GM12878 (cell line): ENCODE data around the gene PRKAR1A. TPM values are rescaled to one million over a fixed set of nuclear protein-coding genes. Genes with fewer than 3 reads are reported as not detected.

Source experiments
- ATAC-seq: fragments of 200-7000 bp; cut with Tn5 transposase; 3 replicates; pipeline ENCODE4 v1.9.1; 2020; ENCODE audit warnings: mild to moderate bottlenecking, moderate library complexity
- BruUV-seq: library from RNA; stranded (reverse); fragments of 400-500 nt; replicated peaks from 2 replicates; lab custom pipeline; 2021; lab: Mats Ljungman, UMichigan
- CTCF ChIA-PET: fragments of 300-600 bp; sonication (Branson Sonifier 250); formaldehyde crosslinking; extraction: SDS; loops from one replicate; lab custom pipeline; 2021; ENCODE audit warnings: inconsistent platforms; lab: Yijun Ruan, JAX
- POLR2A ChIA-PET: fragments of 350-600 bp; formaldehyde crosslinking; extraction: SDS; loops from one replicate; lab custom pipeline; 2021; ENCODE audit warnings: inconsistent platforms; lab: Charles Lee
- RAD21 ChIA-PET: fragments of 300-600 bp; sonication (Branson Sonifier 250); formaldehyde crosslinking; loops from one replicate; lab custom pipeline; 2023; ENCODE audit warnings: antibody characterized with exemption; ENCODE audit not compliant: unreplicated experiment; lab: Charles Lee
- SMC1A ChIA-PET: fragments of 300-600 bp; sonication (Branson Sonifier 250); formaldehyde crosslinking; loops from one replicate; lab custom pipeline; 2023; ENCODE audit not compliant: unreplicated experiment, uncharacterized antibody; lab: Charles Lee
- DNase-seq: peaks from one replicate; pipeline ENCODE4 v3.0.0-alpha.2; 2011; ENCODE audit warnings: low read depth, low spot score
- FAIRE-seq: peaks from 3 replicates; lab custom pipeline; 2011; peaks lifted over from hg19 to GRCh38; lab: Jason Lieb, UNC
- H2AFZ ChIP-seq: 2 replicates; pipeline ENCODE4 v1.6.0; 2011; ENCODE audit warnings: low read depth, low read length, control low read depth; ENCODE audit not compliant: control insufficient read depth
- H3K27ac ChIP-seq: 2 replicates; pipeline ENCODE4 v1.5.1; 2011; ENCODE audit warnings: control low read depth; ENCODE audit not compliant: control insufficient read depth, insufficient read depth
- H3K27me3 ChIP-seq, 2 experiments: replicated peaks in 1 of 2; 2 replicates each; pipeline versions ENCODE4 v1.6.0 to v1.6.1; 2011; ENCODE audit warnings: low read length in 1 of 2; ENCODE audit not compliant: control insufficient read depth in 2 of 2, insufficient read depth in 2 of 2
- H3K36me3 ChIP-seq, 2 experiments: 2 replicates each; pipeline ENCODE4 v1.5.1; 2011; ENCODE audit warnings: low read length in 1 of 2; ENCODE audit not compliant: control insufficient read depth in 2 of 2, insufficient read depth in 2 of 2
- H3K4me1 ChIP-seq: 2 replicates; pipeline ENCODE4 v1.6.1; 2011; ENCODE audit warnings: mild to moderate bottlenecking, low read length, moderate library complexity, mixed read lengths; ENCODE audit not compliant: control insufficient read depth, insufficient read depth
- H3K4me2 ChIP-seq: 2 replicates; pipeline ENCODE4 v1.6.0; 2011; ENCODE audit warnings: control low read depth; ENCODE audit not compliant: control insufficient read depth, insufficient read depth
- H3K4me3 ChIP-seq: fragments of 200-600 bp; sonication (generic); 2 replicates; pipeline ENCODE4 v1.5.1; 2016
- H3K79me2 ChIP-seq: 2 replicates; pipeline ENCODE4 v1.6.0; 2011; ENCODE audit warnings: low read length; ENCODE audit not compliant: control insufficient read depth, insufficient read depth
- H3K9ac ChIP-seq: 2 replicates; pipeline ENCODE4 v1.8.0; 2011; ENCODE audit warnings: low read length, control low read depth, mixed read lengths; ENCODE audit not compliant: control insufficient read depth, insufficient read depth
- H3K9me3 ChIP-seq: replicated peaks from 3 replicates; pipeline ENCODE4 v1.5.1; 2011; ENCODE audit warnings: mild to moderate bottlenecking, low read length; ENCODE audit not compliant: control insufficient read depth, insufficient read depth
- H4K20me1 ChIP-seq: 2 replicates; pipeline ENCODE4 v1.6.0; 2011; ENCODE audit not compliant: control insufficient read depth, insufficient read depth
- MXI1 ChIP-seq: fragments of 150-350 bp; IDR thresholded peaks from 2 replicates; pipeline ENCODE4 v1.6.1; 2011; ENCODE audit warnings: low read depth, mild to moderate bottlenecking, inconsistent platforms, low read length, improper control_type of control experiment
- PAX8 ChIP-seq: fragments of 450-650 bp; IDR thresholded peaks from 2 replicates; pipeline ENCODE4 v1.6.1; 2017; ENCODE audit warnings: mild to moderate bottlenecking, moderate library complexity
- RAD21 ChIP-seq: IDR thresholded peaks from 2 replicates; pipeline ENCODE4 v1.6.1; 2011; ENCODE audit warnings: mild to moderate bottlenecking, low read depth, low read length, moderate library complexity; ENCODE audit not compliant: insufficient read depth
- SMC3 ChIP-seq: IDR thresholded peaks from 2 replicates; pipeline ENCODE4 v1.6.1; 2011; ENCODE audit warnings: low read length, improper control_type of control experiment, borderline replicate concordance
- SREBF1 ChIP-seq: IDR thresholded peaks from 2 replicates; pipeline ENCODE4 v1.6.1; 2012; ENCODE audit warnings: mild to moderate bottlenecking, low read length
- SREBF2 ChIP-seq: IDR thresholded peaks from 2 replicates; pipeline ENCODE4 v1.6.1; 2012; ENCODE audit warnings: mild to moderate bottlenecking, low read length
- ZBTB40 ChIP-seq: fragments of 450-650 bp; IDR thresholded peaks from 2 replicates; pipeline ENCODE4 v1.6.1; 2016; ENCODE audit warnings: mild to moderate bottlenecking, moderate library complexity, borderline replicate concordance
- ZNF274 ChIP-seq: IDR thresholded peaks from one replicate; pipeline ENCODE4 v1.8.0; 2011; ENCODE audit not compliant: insufficient read length, insufficient read depth
- WGBS: methylation state at CpG from one replicate; pipeline ENCODE4 v1.1.6; 2016; ENCODE audit warnings: low lambda C conversion rate; ENCODE audit not compliant: insufficient replicate concordance, insufficient coverage; ENCODE audit errors: missing lambda C conversion rate; 5-methylcytosine and 5-hydroxymethylcytosine counted together
- in situ Hi-C: fragments of 300-500 bp; cut with MboI; formaldehyde crosslinking; loops from 9 replicates; pipeline ENCODE4 v1.14.3; 2018; ENCODE audit warnings: mixed read lengths
- intact Hi-C: fragments of 100-400 bp; cut with micrococcal nuclease; formaldehyde crosslinking; loops from one replicate; pipeline ENCODE4 v1.14.2; 2022; ENCODE audit not compliant: unreplicated experiment
- polyA plus RNA-seq, 11 experiments: library from polyadenylated mRNA; depleted of rRNA in 4 of 11; unstranded in 6 of 11; stranded (reverse) in 5 of 11; fragments of >200 nt; fragmentation: Nextera tagmentation in 4 of 11; fragmentation: Illumina TruSeq in 1 of 11; extraction: Ambion mirVana in 4 of 11; extraction: Trizol in 1 of 11; gene quantifications; 1 replicate in 1 of 11; 2 replicates in 10 of 11; pipeline versions ENCODE4 v1.2.1 to v1.2.3, GENCODE V29; 2011 to 2016; ENCODE audit warnings: inconsistent platforms in 2 of 11, missing spikeins in 2 of 11, low read depth in 1 of 11
- total RNA-seq, 4 experiments: library from RNA; depleted of rRNA in 3 of 4; stranded (reverse); fragments of >200 nt in 3 of 4; fragmentation: Illumina TruSeq in 1 of 4; extraction: Trizol in 1 of 4; gene quantifications; 2 replicates each; pipeline versions ENCODE4 v1.2.1 to v1.2.3, GENCODE V29; 2013 to 2021

The PRKAR1A gene
- total and polyA plus RNA-seq, 10 of the 15 experiments (the other 5 are each of a cell fraction or from before 2014, with no cell fraction given): 29.1 to 200 (median 125) TPM

GRCh38 chr17:68507576-68507975 is 4.7 kb upstream of the PRKAR1A start:
- 51% methylated on average over 3 of the region's 3 CpGs for WGBS
- H3K4me1 ChIP-seq: peaks cover 7% of the 10 kb centered on the region; the same call in 1 of the 2 replicates
- POLR2A ChIA-PET: interaction anchor here (1.4 kb wide), 1 partner anchor 9 kb away, joined by 7 read pairs; no protein-coding TSS in a partner anchor
- RAD21 ChIA-PET: interaction anchor here (1.1 kb wide), 1 partner anchor 9 kb away, joined by 3 read pairs; no protein-coding TSS in a partner anchor
- intact Hi-C loops: no loop called here
- no peaks in the 10 kb centered on the region for H4K20me1 ChIP-seq
- H3K4me3 ChIP-seq: no peak overlapping the region
- DNase-seq (no peak), ATAC-seq (no peak), FAIRE-seq (no peak)
- no peak overlapping the region for H3K27ac ChIP-seq
- H3K79me2 ChIP-seq: peaks cover 8% of the 10 kb centered on the region
- no peak overlapping the region for H3K4me2 ChIP-seq
- no peak for TF ChIP-seq MXI1
- TF ChIP-seq SMC3: no peak
- SMC1A ChIA-PET: interaction anchor here (2.1 kb wide), 1 partner anchor 10 kb away, joined by 10 read pairs; no protein-coding TSS in a partner anchor
- no peaks in the 10 kb centered on the region for H3K9me3 ChIP-seq
- H3K27me3 ChIP-seq: no peaks in the 10 kb centered on the region
- no peak overlapping the region for H2AFZ ChIP-seq
- no peak overlapping the region for H3K9ac ChIP-seq
- no TSS peak for BruUV-seq
- in situ Hi-C loops: no loop called here
- H3K36me3 ChIP-seq: no peaks in the 10 kb centered on the region
- CTCF ChIA-PET: interaction anchor here (1.2 kb wide), 2 partner anchors 9 to 58 kb away, joined by 3 to 4 read pairs; no protein-coding TSS in a partner anchor

GRCh38 chr17:68509141-68510057 is 2.8 kb upstream of the PRKAR1A start:
- Histone ChIP-seq H3K9ac (no peak overlapping the region), H3K4me1 (peaks cover 7% of the 10 kb centered on the region; the same call in 1 of the 2 replicates), H2AFZ (peak overlapping the region; percentile 49; the same call in 1 of the 2 replicates), H3K79me2 (peaks cover 26% of the 10 kb centered on the region), H3K27me3 (no peaks in the 10 kb centered on the region), H3K4me3 (no peak overlapping the region), H3K9me3 (no peaks in the 10 kb centered on the region), H4K20me1 (no peaks in the 10 kb centered on the region), H3K36me3 (no peaks in the 10 kb centered on the region), H3K4me2 (no peak overlapping the region), H3K27ac (no peak overlapping the region)
- ChIA-PET SMC1A (interaction anchor here (8.1 kb wide), 1 partner anchor 9 kb away, joined by 97 read pairs; no protein-coding TSS in a partner anchor), CTCF (interaction anchor here (0.7 to 3.9 kb wide), 5 partner anchors 9 to 106 kb away, joined by 3 to 29 read pairs (median 4); no protein-coding TSS in a partner anchor), POLR2A (interaction anchor here (0.6 to 4.7 kb wide), 3 partner anchors 12 to 817 kb away, joined by 3 to 46 read pairs (median 9); partner anchors contain the start of gene ABCA5), RAD21 (interaction anchor here (1.5 to 3.1 kb wide), 2 partner anchors 8 to 11 kb away, joined by 6 to 17 read pairs; no protein-coding TSS in a partner anchor)
- DNase-seq: no peak
- ATAC-seq: no peak
- FAIRE-seq: no peak
- 49% methylated on average over 9 of the region's 9 CpGs for WGBS
- BruUV-seq: no TSS peak
- in situ Hi-C loops: no loop called here
- intact Hi-C loops: loop anchor here (5.0 kb wide), 1 partner anchor 42 kb away; no protein-coding TSS in a partner anchor
- TF ChIP-seq RAD21: no peak
- no peak for TF ChIP-seq SREBF1
- TF ChIP-seq SREBF2: no peak
- TF ChIP-seq ZBTB40: no peak
- no peak for TF ChIP-seq PAX8
- no peak for TF ChIP-seq ZNF274
